Pancreas (tissue), 10 donors: ENCODE data around the gene TMEM80. TPM values are rescaled to one million over a fixed set of nuclear protein-coding genes. Genes with fewer than 3 reads are reported as not detected.

Experiments
- ATAC-seq, 4 donors: fragments of 200-7000 bp; cut with Tn5 transposase; one replicate each; pipeline versions ENCODE4 v1.8.0 to v1.9.1; 2020; ENCODE audit warnings: mild to moderate bottlenecking in 4 of 4, moderate library complexity in 4 of 4
- DNase-seq, 6 donors: peaks; one replicate each; pipeline ENCODE4 v3.0.0-alpha.2; 2020
- FAIRE-seq: peaks from 2 replicates; lab custom pipeline; 2012; peaks lifted over from hg19 to GRCh38; lab: Jason Lieb, UNC
- H3K27ac ChIP-seq, 4 donors: fragments of 200-600 bp; sonication (generic); 1 replicate in 3 of 4; 2 replicates in 1 of 4; pipeline versions ENCODE4 v1.5.0 to v1.8.0; 2020
- H3K27me3 ChIP-seq, 4 donors: fragments of 200-600 bp; one replicate each; pipeline ENCODE4 v1.8.0; 2021
- H3K36me3 ChIP-seq, 3 donors: fragments of 200-600 bp; sonication (generic) in 1 of 3; one replicate each; pipeline versions ENCODE4 v1.5.0 to v1.8.0; 2020 to 2021
- H3K4me1 ChIP-seq, 3 donors: fragments of 200-600 bp; one replicate each; pipeline ENCODE4 v1.8.0; 2021
- H3K4me3 ChIP-seq, 4 donors: fragments of 200-600 bp; sonication (generic) in 2 of 4; one replicate each; pipeline versions ENCODE4 v1.5.0 to v1.8.0; 2020 to 2021
- H3K9me3 ChIP-seq, 4 donors: fragments of 200-600 bp; one replicate each; pipeline ENCODE4 v1.8.0; 2021
- WGBS, 2 donors: extraction: QIAGEN DNeasy Blood & Tissue Kit; methylation state at CpG; one replicate each; pipeline ENCODE4 v1.1.7; 2013; 5-methylcytosine and 5-hydroxymethylcytosine counted together
- intact Hi-C, 3 donors: fragments of 100-400 bp; cut with DNase I; formaldehyde crosslinking; loops; one replicate each; pipeline versions ENCODE4 v1.11.1 to v1.14.2; 2022
- polyA plus RNA-seq, 2 donors: library from polyadenylated mRNA; stranded (reverse); fragments of 200-250 nt; gene quantifications; one replicate each; pipeline ENCODE4 v1.2.3, GENCODE V29; 2013
- total RNA-seq, 6 donors: library from RNA; stranded (reverse); fragmentation: NEBNext Ultra II Directional in 4 of 6; extraction: Animal tissue kit (Norgen Biotek cat#: 25700) in 4 of 6; gene quantifications; one replicate each; pipeline versions ENCODE4 v1.2.1 to v1.2.4, GENCODE V29; 2021 to 2023
- TF ChIP-seq, protein P1 (sequence below), 4 donors: fragments of 200-600 bp; sonication (generic) in 3 of 4; IDR thresholded peaks; one replicate each; pipeline versions ENCODE4 v1.5.0 to v1.8.0; 2021; ENCODE audit warnings: antibody characterized with exemption in 4 of 4
- donor health status: healthy with polysubstance abuse.
- donor health status: DM: no; HTN: no; CAD: no; lungs with moderate emphysema.
- donor health status: DM: no; HTN: no; CAD: no.
- donor health status: control.
- donor health status: control.
- donor health status: Bipolar disorder and iron deficiency.
- donor health status: DM: yes; HTN: yes; CAD: no.
- donor health status: DM: no; HTN: no; CAD: no.
- donor health status: DM: no; HTN: no; CAD: no.
- donor health status: DM: yes; HTN: yes; CAD: no.

The TMEM80 gene
- total and polyA plus RNA-seq, 8 donors, result 8.5 to 24.7 (median 15.5) TPM

DNA sequence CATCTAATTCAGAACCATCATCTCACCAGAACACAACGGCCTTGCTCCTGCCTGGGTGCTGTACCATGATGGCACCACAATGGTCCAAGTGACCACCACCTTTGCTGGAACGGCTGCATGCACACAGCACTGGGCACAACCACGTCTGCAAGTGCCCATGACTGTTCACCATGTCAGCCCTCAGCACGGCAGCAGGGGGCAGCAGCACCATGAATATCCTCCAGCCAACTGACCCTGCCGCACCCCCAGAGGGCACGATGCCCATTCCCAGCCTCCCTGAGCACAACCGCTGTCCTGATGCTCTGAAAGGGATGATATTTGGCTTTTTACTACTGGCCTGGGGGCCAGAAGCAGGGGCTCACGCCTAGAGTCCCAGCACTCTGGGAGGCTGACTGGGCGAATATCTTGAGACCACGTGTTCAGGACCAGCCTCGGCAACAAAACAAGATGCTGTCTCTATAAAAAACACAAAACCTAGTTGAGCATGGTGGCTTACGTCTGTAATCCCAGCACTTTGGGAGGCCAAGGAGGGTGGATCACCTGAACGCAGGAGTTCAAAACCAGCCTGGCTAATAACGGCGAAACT lies 32.8 kb upstream of the TMEM80 start:
- peak; percentile 53 to 87 (median 78) for DNase-seq
- Histone ChIP-seq H3K36me3 (peaks cover 0 to 4% (median 0%) of the 10 kb centered on the region in 3 donors), H3K9me3 (no peaks in the 10 kb centered on the region), H3K4me3 (no peak overlapping the region), H3K27me3 (no peaks in the 10 kb centered on the region), H3K4me1 (no peaks in the 10 kb centered on the region), H3K27ac (no peak overlapping the region)
- WGBS, 2 donors, result 48% methylated on average over 15 of the region's 15 CpGs
- TF ChIP-seq, protein P1, sequence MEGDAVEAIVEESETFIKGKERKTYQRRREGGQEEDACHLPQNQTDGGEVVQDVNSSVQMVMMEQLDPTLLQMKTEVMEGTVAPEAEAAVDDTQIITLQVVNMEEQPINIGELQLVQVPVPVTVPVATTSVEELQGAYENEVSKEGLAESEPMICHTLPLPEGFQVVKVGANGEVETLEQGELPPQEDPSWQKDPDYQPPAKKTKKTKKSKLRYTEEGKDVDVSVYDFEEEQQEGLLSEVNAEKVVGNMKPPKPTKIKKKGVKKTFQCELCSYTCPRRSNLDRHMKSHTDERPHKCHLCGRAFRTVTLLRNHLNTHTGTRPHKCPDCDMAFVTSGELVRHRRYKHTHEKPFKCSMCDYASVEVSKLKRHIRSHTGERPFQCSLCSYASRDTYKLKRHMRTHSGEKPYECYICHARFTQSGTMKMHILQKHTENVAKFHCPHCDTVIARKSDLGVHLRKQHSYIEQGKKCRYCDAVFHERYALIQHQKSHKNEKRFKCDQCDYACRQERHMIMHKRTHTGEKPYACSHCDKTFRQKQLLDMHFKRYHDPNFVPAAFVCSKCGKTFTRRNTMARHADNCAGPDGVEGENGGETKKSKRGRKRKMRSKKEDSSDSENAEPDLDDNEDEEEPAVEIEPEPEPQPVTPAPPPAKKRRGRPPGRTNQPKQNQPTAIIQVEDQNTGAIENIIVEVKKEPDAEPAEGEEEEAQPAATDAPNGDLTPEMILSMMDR (IDR thresholded peaks at IDR 0.05), result peak; percentile 33 to 64 (median 52)
- FAIRE-seq, result no peak
- intact Hi-C loops, result loop anchor here in 2 of 3 donors (5.0 kb wide), 1 partner anchor 60 kb away; no protein-coding TSS in a partner anchor
- peak; percentile 77 to 95 (median 86) for ATAC-seq

DNA sequence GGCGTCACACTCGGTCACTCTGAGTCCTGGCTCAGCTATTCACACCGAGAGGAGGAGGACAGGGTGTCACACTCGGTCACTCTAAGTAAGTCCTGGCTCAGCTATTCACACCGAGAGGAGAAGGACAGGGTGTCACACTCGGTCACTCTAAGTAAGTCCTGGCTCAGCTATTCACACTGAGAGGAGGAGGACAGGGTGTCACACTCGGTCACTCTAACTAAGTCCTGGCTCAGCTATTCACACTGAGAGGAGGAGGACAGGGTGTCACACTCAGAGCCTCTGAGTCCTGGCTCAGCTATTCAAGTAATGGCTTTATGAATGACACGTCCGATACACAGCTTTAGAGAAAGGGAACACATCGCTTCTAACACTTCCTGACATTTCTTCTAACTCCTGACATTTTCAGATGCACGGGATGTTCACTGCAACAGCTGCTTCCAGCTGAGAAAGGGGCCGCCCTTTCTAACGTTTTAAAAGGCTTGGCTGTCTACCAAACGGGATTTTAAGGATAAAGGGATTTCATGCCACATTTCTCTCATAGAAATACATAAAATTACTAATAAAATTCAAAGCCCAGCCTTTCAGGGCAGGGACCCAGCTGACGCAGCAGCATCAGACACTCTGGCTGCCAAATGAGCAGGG lies 30.4 kb upstream of the TMEM80 start:
- WGBS, 2 donors, result 86% methylated on average over 13 to 15 of the region's 15 CpGs
- no peaks in the 10 kb centered on the region for H3K4me1 ChIP-seq
- no peak overlapping the region for H3K4me3 ChIP-seq
- no peak for DNase-seq
- no peak overlapping the region for H3K27ac ChIP-seq
- no peak for FAIRE-seq
- no peaks in the 10 kb centered on the region for H3K36me3 ChIP-seq
- TF ChIP-seq, protein P1 (IDR thresholded peaks at IDR 0.05), result no peak
- intact Hi-C loops, result no loop called here
- H3K9me3 ChIP-seq, result no peaks in the 10 kb centered on the region
- no peak for ATAC-seq
- H3K27me3 ChIP-seq, result no peaks in the 10 kb centered on the region

DNA sequence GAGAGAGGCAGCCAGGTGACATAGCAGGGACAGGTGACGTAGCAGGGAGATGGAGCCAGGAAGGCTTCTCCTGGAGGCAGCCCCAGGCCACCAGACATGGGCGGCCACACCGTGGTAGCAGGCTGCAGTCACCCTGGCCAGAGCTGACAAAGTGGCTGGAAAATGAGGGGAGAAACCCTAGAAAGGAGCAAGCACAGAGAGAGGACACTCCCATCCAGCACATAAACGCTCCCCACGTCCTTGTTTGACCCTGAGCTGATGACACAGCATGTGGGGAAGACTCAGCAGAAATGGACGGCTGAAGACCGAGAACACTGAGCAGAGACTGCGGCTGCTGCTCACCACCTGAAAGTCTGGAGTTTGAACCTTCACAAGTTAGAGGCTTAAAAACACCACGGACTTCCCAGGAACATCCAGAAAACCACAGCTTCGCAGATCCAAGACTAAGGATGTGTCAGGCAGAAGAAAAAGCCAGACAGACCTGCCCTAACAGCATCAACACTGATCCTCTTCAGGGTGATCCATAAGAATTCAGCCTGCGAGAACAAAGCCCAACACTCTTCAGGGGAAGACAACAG lies 29.8 kb upstream of the TMEM80 start:
- Histone ChIP-seq H3K27ac (no peak overlapping the region), H3K4me3 (no peak overlapping the region), H3K36me3 (no peaks in the 10 kb centered on the region), H3K9me3 (no peaks in the 10 kb centered on the region), H3K4me1 (no peaks in the 10 kb centered on the region), H3K27me3 (no peaks in the 10 kb centered on the region)
- ATAC-seq (peak in 3 of 4 donors; percentile 40 to 69 (median 63)), FAIRE-seq (no peak), DNase-seq (no peak)
- TF ChIP-seq, protein P1 (IDR thresholded peaks at IDR 0.05), result no peak
- WGBS, 2 donors, result 83 to 85% methylated on average over 11 of the region's 11 CpGs
- intact Hi-C loops, result no loop called here

DNA sequence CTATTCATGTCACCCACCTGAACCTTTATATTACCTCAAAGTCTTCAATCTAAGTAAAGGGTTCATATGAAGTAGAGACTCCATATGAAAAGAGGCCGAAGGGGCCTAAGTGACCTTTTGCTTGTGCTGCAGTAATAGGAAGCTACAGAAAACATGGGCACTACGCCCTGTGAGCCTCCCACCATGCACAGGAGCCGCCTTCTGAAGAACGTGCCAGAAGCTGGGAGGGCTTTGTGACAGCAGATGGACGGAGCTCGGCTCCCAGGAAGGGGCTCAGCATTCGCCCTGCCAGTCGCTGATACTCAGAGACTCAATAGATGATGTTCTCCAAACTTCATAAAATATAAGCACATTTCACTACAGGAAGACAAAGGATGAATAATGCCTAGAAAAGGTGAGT lies 21.8 kb upstream of the TMEM80 start:
- no peak for DNase-seq
- H3K27me3 ChIP-seq, result no peaks in the 10 kb centered on the region
- H3K4me1 ChIP-seq, result no peaks in the 10 kb centered on the region
- WGBS, 2 donors, result 91 to 95% methylated on average over 8 of the region's 8 CpGs
- ATAC-seq, result no peak
- intact Hi-C loops, result no loop called here
- H3K27ac ChIP-seq, result no peak overlapping the region
- no peaks in the 10 kb centered on the region for H3K9me3 ChIP-seq
- H3K36me3 ChIP-seq, result peaks cover 0 to 18% (median 5%) of the 10 kb centered on the region in 3 donors
- TF ChIP-seq, protein P1 (IDR thresholded peaks at IDR 0.05), result no peak
- H3K4me3 ChIP-seq, result no peak overlapping the region
- FAIRE-seq, result no peak
